Endothelial cell of umbilical vein (primary cell): ENCODE results near the gene SSR1.
"Not testable (repeated sequence)": the region's sequence is repeated elsewhere in the genome, so short reads cannot be mapped to it uniquely, and the experiment has no call there.

Experiments used
- CTCF ChIP-seq, 2 donors: IDR thresholded peaks; 1 replicate in 1 of 2; 2 replicates in 1 of 2; pipeline ENCODE4 v1.5.1; 2011; ENCODE audit warnings: low read length in 2 of 2, mild to moderate bottlenecking in 2 of 2, moderate library complexity in 2 of 2, control low read depth in 1 of 2, inconsistent platforms in 1 of 2, low read depth in 1 of 2; ENCODE audit not compliant: insufficient read depth in 1 of 2; ENCODE audit errors: extremely low read depth in 1 of 2
- EZH2 ChIP-seq: IDR thresholded peaks from 2 replicates; pipeline ENCODE4 v1.6.1; 2012; ENCODE audit warnings: borderline replicate concordance, low read depth, mild to moderate bottlenecking, moderate library complexity, low read length, inconsistent platforms; ENCODE audit not compliant: severe bottlenecking
- GATA2 ChIP-seq: IDR thresholded peaks from 2 replicates; pipeline ENCODE4 v1.7.0; 2011; ENCODE audit warnings: low read depth, mild to moderate bottlenecking, moderate library complexity, mixed read lengths, low read length; ENCODE audit not compliant: insufficient read length, insufficient read depth
- JUN ChIP-seq: IDR thresholded peaks from 2 replicates; pipeline ENCODE4 v1.6.1; 2011; ENCODE audit warnings: borderline replicate concordance, low read depth; ENCODE audit not compliant: insufficient read length, insufficient read depth
- MAX ChIP-seq: IDR thresholded peaks from 2 replicates; pipeline ENCODE4 v1.6.1; 2011; ENCODE audit not compliant: insufficient read depth, insufficient read length
- MYC ChIP-seq: IDR thresholded peaks from one replicate; pipeline ENCODE4 v1.6.1; 2011; ENCODE audit warnings: mild to moderate bottlenecking, low read depth, low read length
- POLR2A ChIP-seq: IDR thresholded peaks from 2 replicates; pipeline ENCODE4 v1.6.1; 2012; ENCODE audit warnings: low read depth, mild to moderate bottlenecking, control low read depth, low read length
- POLR2AphosphoS5 ChIP-seq: IDR thresholded peaks from 2 replicates; pipeline ENCODE4 v1.6.1; 2012; ENCODE audit warnings: low read depth, mild to moderate bottlenecking, control low read depth, low read length, moderate library complexity; ENCODE audit not compliant: insufficient read depth

DNA sequence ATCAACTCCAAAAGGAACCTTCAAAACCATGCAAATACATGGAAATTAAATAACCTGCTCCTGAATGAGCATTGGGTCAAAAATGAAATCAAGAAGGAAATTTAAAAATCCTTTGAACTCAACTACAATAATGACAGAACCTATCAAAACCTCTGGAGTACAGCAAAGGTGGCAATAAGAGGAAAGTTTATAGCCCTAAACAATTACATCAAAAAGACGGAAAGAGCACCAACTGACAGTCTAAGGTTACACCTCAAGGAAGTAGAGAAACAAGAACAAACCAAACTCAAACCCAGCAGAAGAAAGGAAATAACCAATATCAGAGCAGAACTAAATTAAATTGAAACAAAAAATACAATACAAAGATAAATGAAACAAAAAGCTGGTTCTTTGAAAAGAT, 37.6 kb upstream of the SSR1 start:
- not testable (repeated sequence) for TF ChIP-seq GATA2; EZH2; POLR2A; CTCF (IDR thresholded peaks at IDR 0.05; ENCODE audit: extremely low read depth in 1 of 2, insufficient read depth in 1 of 2, low read depth in 1 of 2, low read length in 2 of 2); MAX; POLR2AphosphoS5; JUN; MYC
